Esophagus muscularis mucosa (tissue), 3 donors: ENCODE measurements around the gene BICD1.

Experiments used
- POLR2A ChIP-seq: fragments of 450-650 bp; IDR thresholded peaks from one replicate; pipeline ENCODE4 v1.6.1; 2017; ENCODE audit warnings: antibody characterized with exemption, moderate library complexity, mild to moderate bottlenecking, low read depth
- TF ChIP-seq, protein P1 (sequence below), 3 experiments: fragments of 200-600 bp in 2 of 3; fragments of 450-650 bp in 1 of 3; sonication (generic) in 2 of 3; IDR thresholded peaks; one replicate each; pipeline ENCODE4 v1.5.1; 2017 to 2019; ENCODE audit warnings: antibody characterized with exemption in 3 of 3, mild to moderate bottlenecking in 2 of 3, moderate library complexity in 1 of 3

DNA sequence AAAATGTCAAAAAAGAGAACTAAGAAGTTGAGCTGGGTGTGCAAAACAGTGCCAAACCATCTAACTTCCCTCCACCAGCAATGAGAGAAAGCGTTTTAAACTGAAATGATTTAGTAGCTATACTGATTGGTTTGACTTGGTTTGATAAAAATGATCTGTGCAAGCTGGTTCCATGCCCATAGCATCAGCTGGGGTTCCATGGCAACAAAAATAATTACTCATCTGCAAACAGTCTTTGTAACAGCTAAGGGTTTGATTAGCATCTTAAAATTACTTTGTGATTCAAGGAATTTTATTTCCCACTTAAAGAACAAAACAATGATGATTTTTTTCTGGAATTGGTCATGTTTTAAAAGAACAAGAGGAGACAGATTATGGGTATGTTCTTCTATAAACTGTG is 15.0 kb upstream of the BICD1 start:
- TF ChIP-seq, protein P1, sequence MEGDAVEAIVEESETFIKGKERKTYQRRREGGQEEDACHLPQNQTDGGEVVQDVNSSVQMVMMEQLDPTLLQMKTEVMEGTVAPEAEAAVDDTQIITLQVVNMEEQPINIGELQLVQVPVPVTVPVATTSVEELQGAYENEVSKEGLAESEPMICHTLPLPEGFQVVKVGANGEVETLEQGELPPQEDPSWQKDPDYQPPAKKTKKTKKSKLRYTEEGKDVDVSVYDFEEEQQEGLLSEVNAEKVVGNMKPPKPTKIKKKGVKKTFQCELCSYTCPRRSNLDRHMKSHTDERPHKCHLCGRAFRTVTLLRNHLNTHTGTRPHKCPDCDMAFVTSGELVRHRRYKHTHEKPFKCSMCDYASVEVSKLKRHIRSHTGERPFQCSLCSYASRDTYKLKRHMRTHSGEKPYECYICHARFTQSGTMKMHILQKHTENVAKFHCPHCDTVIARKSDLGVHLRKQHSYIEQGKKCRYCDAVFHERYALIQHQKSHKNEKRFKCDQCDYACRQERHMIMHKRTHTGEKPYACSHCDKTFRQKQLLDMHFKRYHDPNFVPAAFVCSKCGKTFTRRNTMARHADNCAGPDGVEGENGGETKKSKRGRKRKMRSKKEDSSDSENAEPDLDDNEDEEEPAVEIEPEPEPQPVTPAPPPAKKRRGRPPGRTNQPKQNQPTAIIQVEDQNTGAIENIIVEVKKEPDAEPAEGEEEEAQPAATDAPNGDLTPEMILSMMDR (IDR thresholded peaks at IDR 0.05) = no peak
- TF ChIP-seq POLR2A = no peak
